Suppressor macrophage treated with lipopolysaccharide for 1 hour (primary cell): ENCODE measurements around the gene NUCB1.
"Not testable (repeated sequence)": the region's sequence is repeated elsewhere in the genome, so short reads cannot be mapped to it uniquely, and the experiment has no call there.

Experiments
- DNase-seq, 3 donors: peaks; one replicate each; pipeline ENCODE4 v3.0.0-alpha.2; 2020 to 2022

The NUCB1 gene

DNA sequence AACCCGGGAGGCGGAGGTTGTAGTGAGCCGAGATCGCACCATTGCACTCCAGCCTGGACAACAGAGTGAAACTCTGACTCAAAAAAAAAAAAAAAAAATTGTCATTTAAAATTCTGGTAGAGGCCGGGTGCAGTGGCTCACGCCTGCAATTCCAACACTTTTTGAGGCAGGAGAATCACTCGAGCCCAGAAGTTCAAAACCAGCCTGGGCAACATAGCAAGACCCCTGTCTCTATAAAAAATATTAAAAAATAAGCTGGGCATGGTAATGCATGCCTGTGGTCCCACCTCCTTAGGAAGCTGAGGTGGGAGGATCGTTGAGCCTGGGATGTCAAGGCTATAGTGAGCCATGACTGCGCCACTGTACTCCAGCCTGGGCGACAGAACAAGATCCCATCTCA lies 6.2 kb downstream of the NUCB1 start:
- DNase-seq, result no peak

DNA sequence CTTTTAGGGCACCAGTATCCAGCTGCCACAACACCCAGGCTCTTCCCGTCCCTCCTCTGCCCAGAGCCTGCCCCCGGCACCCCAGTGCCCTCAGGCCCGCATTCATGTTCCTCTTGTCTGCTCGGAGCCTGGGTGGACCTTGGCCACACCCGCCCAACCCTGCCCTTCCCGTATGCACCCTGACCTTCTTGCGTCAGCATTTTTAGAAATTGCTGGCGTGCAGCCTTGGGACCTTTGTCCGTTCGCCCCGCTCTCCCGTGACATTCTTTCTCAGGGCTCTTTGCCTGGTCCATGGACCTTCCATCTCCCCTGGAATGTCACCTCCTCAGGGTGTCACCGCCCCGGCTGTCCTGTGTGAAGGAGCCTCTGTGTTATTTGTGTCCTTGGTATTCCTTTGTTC lies 7.6 kb downstream of the NUCB1 start:
- peak; percentile 18 to 54 (median 36) for DNase-seq

GRCh38 chr19:48909424-48910077 lies 9.4 kb downstream of the NUCB1 start:
- not testable (repeated sequence) for DNase-seq

- no peak for DNase-seq
These were observed 10.7 kb downstream of the NUCB1 start for GRCh38 chr19:48910803-48911202.

- peak in 2 of 3 donors; percentile 27 to 36 for DNase-seq
These were observed 13.2 kb downstream of the NUCB1 start for GRCh38 chr19:48913114-48913889.

DNA sequence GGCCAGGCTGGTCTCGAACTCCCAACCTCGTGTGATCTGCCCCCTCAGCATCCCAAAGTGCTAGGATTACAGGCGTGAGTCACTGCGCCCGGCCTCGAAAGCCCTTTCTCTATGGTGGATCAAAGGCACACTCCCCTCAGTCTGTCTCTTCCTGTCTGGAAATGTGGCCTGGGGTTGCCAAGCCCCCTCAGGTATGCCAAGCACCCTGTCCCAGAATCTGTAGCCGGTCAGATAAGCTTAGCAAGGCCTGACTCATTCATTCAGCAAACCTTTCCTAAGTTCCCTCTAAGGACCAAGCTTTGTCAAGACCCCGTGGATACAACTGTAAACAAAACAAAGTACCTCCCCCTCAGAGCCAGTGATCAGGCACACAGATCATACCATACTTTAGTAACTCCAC lies 14.1 kb downstream of the NUCB1 start:
- DNase-seq, result no peak

DNA sequence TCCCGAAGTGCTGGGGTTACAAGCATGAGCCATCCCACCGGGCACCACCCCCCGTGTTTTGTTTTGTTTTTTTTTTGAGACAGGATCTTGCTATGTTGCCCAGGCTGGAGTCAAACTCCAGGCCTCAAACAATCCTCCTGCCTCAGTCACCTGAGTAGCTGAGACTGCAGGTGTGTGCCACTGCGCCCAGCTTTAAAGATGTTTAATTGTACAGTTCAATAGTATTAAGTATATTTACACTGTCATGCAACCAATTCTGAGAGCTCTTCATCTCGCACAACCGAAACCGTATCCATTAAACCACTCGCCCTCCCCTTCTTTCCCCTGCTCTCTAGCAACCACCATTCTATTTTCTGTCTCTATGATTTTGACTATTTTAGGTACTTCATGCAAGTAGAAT lies 15.6 kb downstream of the NUCB1 start:
- peak in 1 of 3 donors; percentile 14 for DNase-seq

DNA sequence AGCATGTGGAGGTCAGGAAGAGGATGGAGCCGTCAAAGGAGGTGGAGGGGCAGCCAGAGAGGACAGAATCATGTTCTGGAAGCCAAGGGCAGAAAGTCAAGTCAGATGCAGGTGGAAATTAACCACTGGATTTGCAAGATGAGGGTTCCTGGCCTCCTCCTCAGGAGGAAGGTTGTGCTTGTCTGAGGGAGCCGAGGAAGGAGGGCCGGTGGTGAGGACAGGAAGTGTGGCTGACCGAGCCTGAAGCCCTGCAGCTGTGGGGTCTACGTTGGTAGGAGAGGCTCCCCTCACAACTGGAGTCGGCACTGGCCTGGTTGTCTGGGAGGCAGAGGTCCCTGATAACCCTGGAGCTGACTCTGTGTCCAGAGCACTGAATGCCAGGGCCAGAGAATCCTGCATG lies 18.0 kb downstream of the NUCB1 start:
- peak in 1 of 3 donors; percentile 13 for DNase-seq

GRCh38 chr19:48918801-48919247 lies 18.7 kb downstream of the NUCB1 start:
- peak in 2 of 3 donors; percentile 11 to 28 for DNase-seq

- DNase-seq, result not testable (repeated sequence)
These were observed 19.2 kb downstream of the NUCB1 start for GRCh38 chr19:48919271-48919670.

- DNase-seq, result no peak
These were observed 20.8 kb downstream of the NUCB1 start for GRCh38 chr19:48920949-48921348.

DNA sequence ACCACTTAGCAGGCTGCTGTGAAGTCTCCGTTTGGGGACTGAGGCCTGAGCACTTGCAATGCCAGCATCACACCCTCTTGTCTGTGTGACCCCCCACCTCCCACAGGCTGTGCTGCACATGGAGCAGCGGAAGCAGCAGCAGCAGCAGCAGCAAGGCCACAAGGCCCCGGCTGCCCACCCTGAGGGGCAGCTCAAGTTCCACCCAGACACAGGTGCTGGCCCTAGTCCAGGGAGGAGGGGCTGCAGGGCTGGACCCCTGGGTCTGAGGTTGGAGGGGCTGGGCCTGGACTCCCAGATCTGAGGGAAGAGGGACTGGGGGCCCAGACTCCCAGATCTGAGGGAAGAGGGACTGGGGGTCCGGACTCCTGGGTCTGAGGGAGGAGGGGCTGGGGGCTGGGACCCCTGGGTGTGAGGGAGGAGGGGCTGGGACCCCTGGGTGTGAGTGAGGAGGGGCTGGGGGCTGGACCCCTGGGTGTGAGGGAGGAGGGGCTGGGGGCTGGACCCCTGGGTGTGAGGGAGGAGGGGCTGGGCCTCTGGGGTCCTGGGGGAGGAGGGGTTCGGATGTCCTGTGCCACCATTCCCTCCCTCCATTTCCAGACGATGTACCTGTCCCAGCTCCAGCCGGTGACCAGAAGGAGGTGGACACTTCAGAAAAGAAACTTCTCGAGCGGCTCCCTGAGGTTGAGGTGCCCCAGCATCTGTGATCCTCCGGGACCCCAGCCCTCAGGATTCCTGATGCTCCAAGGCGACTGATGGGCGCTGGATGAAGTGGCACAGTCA lies 21.8 kb downstream of the NUCB1 start:
- no peak for DNase-seq

- no peak for DNase-seq
These were observed 22.7 kb downstream of the NUCB1 start for GRCh38 chr19:48922548-48923490.

- DNase-seq, result peak; percentile 44 to 80 (median 77)
These were observed 25.2 kb downstream of the NUCB1 start for GRCh38 chr19:48925240-48925843.

DNA sequence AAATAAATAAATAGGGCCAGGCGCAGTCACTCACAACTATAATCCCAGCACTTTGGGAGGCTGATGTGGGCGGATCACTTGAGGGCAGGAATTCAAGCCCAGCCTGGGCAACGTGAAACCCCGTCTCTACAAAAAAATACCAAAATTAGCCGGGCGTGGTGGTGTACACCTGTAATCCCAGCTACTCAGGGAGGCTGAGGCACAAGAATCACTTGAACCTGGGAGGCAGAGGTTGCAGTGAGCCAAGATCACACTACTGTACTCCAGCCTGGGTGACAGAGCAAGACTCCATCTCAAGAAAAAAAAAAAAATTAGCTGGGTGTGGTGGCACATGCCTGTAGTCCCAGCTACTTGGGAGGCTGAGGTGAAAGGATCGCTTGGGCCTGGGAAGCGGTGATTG lies 25.8 kb downstream of the NUCB1 start:
- not testable (repeated sequence) for DNase-seq

GRCh38 chr19:48926909-48927308 lies 26.8 kb downstream of the NUCB1 start:
- DNase-seq, result peak; percentile 94 to 99 (median 96)

GRCh38 chr19:48927692-48928091 lies 27.6 kb downstream of the NUCB1 start:
- DNase-seq, result peak; percentile 49 to 53 (median 51)

DNA sequence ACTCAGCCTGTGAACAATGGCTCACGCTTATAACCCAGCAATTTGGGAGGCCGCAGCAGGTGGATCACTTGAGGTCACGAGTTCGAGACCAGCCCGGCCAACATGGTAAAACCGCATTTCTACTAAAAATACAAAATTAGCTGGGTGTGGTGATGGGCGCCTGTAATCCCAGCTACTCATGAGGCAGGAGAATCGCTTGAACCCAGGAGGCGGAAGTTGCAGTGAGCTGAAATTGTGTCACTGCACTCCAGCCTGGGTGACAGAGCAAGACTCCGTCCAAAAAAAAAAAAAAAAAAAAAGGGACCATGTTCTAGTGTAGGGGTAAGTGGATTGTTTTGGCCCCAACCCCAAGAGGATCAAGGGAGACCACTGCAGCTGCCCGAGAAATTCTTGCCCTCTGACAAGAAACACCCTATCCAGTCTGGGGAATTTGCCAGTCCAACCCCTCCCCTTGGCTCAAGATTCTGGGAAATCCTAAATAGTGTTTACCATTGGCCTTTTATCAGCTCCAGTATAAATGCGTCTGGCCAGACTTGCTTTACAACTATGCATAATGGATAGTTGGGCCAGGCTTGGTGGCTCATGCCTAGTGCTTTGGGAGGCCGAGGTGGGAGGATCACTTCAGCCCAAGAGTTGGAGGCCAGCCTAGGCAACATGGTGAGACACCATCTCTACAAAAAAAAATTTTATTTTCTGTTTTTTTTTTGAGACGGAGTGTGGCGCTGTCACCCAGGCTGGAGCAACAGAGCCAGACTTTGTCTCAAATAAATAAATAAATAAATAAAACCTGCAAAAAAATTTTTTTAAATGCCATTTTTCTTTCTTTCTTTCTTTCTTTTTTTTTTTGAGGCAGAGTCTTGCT lies 28.3 kb downstream of the NUCB1 start:
- DNase-seq, result no peak

- DNase-seq, result peak; percentile 75 to 86 (median 80)
These were observed 33.3 kb downstream of the NUCB1 start, which contains the start of gene DHDH for GRCh38 chr19:48933382-48933932. DHDH (plus strand) TSS chr19:48933699; CDS start chr19:48933722, 23 bp downstream.

GRCh38 chr19:48934837-48935236 lies 34.7 kb downstream of the NUCB1 start:
- DNase-seq, result no peak
